GM15510 (cell line): ENCODE measurements around the gene DEPDC1B.

Source experiments
- POLR2A ChIP-seq: IDR thresholded peaks from 3 replicates; pipeline ENCODE4 v1.6.1; 2011; ENCODE audit warnings: borderline replicate concordance; ENCODE audit not compliant: insufficient read length; ENCODE audit errors: extremely low read depth

DEPDC1B gene

DNA sequence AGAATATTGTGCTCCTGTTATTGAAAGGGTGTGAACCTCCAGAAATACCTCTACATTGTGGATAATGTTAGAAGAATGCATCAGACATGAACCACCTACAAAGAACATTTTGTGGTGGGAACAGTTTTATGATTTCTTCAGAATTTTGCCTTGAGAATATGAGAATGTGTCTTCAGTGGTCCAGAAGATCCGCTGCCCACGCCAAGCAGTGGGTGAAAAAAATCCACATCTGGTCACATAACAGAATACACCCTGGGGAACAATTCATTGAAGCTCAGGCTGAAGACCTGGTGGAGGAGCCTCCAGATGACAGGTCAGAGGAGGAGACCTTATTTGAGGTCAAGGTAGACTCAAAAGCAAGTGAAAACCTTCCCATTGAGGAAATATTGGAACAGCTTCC is 69.1 kb downstream of the DEPDC1B start:
- TF ChIP-seq POLR2A = no peak

DNA sequence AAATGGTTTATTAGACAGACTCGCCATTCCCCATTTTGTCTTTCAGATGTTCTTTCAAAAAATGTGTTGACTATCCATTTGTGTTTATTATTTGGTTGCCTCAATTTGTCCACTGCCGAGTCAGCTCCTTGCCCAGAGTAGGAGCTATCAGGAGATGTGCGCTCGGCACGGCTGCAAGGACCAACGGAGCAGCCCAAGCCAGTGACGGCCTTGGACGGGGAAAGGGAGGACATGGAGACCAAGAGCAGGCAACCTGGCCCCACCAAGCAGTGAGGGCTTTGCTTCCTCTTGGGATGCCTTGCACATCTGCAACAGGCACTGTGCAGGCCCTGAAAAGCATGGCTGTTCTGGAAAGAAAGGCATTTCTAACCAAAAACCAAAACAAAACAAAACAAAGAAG is 69.8 kb downstream of the DEPDC1B start:
- TF ChIP-seq POLR2A = no peak

DNA sequence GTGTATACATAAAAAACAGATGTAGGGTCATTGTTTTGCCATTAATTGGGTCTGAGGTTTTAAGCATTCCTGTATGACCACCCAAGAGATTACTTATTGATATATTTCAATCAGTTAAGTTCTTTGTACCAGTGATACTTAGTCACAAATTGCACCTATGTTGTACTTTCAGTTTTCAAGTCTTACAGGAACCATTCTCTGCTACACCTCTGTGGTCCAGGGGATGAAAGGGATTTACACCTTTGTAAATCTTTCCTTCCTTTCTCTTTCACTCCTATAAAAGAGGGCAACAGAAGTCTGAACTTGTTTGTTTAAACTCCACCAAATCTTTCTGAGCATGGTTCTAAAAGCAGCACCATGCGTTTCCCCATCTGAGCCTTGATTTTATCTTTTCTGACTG is 86.1 kb downstream of the DEPDC1B start:
- no peak for TF ChIP-seq POLR2A

DNA sequence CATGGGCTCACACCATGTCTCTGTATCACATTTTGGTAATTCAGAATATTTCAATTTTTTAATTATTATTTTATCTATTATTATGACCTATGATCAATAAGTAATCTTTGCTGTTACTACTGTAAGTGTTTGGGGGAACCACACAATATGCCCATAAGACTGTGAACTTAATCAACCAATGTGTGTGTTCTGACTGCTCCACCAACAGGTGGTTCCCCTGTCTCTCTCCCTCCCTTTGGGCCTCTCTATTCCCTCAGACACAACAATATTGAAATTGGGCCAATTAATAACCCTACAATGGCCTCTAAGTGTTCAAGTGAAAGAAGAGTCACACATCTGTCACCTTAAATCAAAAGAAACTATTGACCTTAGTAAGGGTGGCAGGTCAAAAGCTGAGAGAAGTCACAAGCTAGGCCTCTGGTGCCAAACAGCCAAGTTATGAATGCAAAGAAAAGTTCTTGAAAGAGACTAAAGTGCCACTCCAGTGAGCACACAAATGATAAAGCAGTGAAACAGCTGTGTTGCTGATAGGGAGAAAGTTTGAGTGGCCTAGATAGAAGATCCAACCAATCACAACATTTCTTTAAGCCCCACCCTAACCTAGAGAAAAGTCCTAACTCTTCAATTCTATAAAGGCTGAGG is 88.7 kb downstream of the DEPDC1B start:
- no peak for TF ChIP-seq POLR2A

DNA sequence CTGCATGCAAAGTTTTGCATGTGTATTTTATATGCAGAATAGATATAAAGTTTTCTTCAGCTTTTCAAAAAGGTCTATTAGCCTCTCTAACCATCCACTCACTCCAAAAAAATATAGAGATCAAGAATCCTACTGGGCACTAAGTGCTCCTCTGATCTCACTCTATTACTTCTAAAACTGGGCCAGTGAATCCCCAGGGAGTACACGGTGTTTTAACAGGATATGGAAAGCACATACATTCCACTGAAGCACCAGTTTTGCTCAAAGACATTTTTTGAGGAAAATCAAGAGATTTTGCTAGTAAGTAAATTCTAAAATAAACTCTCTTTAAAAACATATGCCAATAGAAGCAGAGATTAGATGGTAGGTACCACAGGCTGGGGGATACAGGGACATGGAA is 95.2 kb downstream of the DEPDC1B start:
- no peak for TF ChIP-seq POLR2A

DNA sequence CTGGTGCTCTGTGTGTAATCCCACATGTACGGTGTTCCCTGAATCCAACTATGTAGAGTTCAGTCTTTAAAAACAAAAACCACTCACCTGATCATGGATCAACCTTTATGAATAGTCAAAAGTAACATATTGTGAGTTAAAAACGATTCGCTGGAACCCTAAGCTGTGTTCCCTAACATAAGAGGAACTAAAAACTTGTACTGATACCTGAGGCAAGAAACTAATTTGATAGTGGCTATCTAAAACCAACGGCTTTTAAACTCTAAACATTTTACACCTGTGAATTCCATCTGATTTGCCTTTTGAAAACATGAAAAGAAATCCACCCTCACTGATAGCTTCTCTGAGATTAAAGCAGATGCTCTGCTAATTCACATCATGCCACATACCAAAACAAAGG is 101.5 kb downstream of the DEPDC1B start:
- TF ChIP-seq POLR2A = no peak

DNA sequence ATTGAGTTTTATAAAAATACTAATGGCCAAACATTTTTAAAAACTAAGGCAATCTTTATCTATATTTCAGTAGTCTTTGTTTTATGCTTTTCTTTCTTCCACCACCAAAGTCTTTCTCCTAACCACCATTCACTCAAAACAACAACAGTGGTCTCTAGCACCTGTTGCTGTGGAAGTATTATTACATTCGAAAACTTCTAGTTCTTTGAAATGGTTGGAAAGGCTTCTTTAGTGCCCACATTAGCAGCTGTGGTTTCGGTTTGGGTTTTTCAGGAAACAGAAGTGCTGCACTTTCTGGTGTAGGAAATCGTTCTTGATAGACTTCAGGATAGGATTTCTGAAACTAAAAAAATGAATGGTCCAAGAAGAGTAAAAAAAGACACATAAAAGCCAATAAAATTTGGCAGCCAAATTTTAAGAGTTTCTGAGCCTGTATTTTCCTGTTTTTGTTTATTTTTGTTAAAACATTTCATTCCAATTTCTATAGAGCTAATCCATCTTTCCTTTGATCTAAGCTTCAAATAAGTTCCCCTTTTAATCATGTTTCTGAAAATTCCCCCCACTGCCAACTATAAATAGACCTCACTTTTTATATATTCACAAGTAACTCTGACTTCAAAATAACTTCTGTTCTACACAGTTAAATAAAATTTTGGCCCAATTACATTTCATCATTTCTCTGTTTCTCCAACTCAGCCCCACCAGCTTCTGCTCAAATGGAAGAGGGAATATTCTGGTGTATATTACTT is 102.2 kb downstream of the DEPDC1B start:
- TF ChIP-seq POLR2A = no peak

DNA sequence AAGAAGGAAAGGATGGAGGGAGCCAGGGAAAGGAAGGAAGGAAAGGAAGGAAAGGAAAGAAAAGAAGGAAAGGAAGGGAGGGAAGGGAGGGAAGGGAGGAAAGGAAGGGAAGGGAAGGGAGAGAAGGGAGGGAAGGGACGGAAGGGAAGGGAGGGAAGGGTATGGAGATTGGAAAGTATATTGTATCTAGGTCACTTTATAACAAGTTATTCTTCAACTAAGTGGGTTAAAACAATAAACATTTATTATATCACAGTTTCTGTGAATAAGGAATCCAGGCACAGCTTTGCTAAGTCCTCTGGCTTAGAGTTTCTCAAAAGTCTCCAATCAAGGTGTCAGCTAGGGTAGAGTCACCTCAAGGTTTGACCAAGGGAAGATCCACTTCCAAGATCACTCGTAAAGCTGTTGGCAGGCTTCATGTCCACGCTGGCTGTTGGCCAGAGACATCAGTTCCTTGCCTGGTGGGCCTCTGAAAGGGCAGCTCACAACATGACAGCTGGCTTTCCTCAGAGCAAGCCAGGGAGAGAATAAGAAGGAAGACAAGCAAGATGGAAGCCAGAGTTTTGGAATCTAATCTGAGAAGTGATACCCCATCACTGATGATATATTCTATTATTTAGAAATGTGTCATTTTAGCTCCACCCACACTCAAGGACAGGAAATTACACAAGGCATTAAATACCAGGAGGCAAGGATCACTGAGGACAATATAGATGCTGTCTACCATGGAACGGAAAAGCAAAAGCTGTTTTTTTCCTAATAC is 105.1 kb downstream of the DEPDC1B start:
- no peak for TF ChIP-seq POLR2A

DNA sequence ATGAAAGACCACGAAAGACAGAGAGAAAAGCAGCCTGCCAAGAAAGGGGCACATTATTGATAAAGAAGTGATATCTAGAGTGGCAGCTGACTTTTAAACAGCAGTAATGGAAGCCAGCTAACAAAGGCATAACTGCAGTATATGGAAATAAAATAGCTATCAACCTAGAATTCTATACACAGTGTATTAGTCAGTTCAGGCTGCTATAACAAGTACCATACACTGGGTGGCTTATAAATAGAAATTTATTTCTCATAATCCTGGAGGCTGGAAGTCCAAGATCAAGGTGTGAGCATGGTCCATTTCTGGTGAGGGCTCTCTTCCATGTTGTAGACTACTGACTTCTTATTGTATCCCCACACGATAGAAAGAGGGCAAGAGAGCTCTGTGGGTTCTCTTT is 109.8 kb downstream of the DEPDC1B start:
- no peak for TF ChIP-seq POLR2A

DNA sequence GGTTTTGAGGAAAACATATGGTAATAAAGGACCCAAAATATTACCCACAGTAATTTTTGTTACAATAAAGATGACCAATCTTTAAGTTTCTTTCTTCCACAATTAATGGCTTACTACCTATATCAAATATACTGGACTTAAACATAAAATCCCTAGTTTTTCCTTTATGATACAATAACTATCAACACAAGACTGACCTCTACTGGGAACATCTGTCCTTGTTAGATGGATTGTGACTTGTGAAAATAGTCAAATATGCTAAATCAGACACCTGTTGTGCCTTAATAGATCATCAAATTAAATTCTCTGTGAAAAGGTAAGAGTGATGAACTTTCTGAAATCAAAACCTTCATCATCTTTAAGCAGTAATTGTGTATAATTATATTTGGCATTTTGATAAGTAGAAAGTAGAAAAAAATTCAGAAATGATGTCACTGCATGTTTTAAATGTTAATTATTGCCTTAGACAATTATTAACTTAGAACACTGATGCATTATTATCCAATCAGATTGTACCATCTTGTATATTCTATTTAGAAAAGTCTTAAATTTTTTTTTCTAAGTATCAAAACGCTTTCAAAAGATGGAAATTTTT is 113.6 kb downstream of the DEPDC1B start:
- no peak for TF ChIP-seq POLR2A

DNA sequence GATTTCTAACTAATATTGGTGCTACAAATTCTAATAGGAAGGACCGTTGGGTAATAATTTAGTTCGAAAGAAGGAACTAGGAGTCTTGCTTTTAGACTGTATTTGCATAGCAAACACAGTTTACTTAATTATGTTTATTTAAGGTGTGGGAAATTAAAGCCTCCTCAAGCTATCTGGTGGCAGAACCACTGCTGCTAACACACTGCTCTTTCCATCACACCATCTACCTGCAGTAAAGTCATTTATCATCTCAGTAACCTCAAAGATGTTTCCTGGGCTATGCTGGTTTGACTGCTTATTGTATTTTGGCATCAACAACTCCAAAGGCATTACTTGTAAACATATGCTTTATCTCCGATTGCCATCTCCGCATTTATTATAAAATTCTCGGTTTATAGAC is 114.3 kb downstream of the DEPDC1B start:
- no peak for TF ChIP-seq POLR2A

DNA sequence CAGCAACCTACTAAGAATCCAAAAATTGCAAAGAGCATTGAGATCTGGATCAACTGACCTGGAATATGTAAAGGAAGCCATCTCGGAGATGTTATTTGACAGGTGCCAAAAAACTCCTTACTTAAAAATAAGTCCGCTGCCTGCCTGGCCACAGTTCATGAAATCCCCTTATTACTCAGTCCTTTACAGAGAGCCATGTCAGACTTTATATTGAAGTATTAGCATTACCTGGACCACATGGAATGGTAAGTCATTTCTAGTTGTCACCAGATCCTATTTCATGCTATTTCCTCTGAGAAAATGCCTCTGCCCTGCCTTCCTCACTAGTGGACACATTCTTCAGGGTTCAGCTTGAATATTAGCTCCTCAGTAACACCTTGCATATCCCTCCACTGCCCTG is 115.7 kb downstream of the DEPDC1B start:
- no peak for TF ChIP-seq POLR2A

DNA sequence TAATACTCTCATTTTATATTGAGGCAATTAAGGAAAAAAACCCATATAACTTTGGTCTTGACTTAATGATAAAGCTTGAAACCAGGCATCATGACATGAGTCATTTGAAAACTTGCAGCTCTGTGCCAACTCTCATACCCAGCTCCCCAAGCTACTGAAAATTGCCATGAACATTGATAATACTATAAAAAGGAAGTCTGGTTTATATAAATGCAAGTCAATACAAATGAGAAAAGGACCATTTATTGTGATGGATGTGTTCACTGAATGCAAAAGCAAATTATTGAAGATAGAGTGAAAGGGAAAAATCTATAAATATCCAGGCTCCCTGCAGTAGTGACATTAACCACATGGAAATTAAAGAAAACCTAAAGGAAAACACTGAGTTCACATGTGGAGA is 116.3 kb downstream of the DEPDC1B start:
- no peak for TF ChIP-seq POLR2A

DNA sequence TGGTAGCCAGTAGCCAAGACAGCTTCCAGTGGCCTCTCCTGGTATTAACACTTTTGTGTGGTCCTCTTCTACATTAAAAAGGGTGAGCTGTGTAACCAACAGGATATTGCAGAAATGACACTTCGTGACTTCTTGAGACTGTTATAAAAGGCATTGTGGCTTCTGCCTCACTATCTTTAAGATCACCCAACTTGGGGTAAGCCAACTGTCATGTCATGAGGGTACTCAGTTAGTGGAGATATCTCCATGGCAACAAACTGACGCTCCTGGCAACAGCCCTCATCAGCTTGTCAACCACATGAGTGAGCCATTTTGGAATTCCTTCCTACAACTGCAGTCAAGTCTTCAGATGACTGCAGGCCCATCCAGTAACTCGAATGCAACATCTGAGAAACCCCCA is 121.7 kb downstream of the DEPDC1B start:
- TF ChIP-seq POLR2A = no peak

DNA sequence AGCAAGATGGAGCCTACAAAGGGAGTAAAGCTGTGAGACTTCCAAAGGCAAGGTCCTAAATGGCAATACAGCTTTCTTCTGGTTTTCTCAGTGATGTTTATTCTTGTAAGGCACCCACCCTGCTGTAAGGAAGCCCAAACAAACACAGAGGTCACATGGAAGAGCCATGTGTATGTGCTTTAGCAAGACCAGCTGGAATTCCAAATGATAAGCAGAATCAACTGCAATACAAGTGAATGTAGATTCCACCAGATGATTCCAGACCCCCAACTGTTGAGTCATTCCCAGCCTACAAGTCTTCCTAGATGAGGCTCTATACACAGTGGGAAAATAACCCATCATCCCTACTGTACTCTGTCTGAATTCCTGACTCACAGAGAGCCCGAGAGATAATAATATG is 122.8 kb downstream of the DEPDC1B start:
- TF ChIP-seq POLR2A = no peak
